ENCODE results near the gene DOCK9.

GRCh38 chr13:98800078-98800477, 177.8 kb downstream of the DOCK9 start:
- no peak for TF ChIP-seq CTCF (IDR thresholded peaks at IDR 0.05; ENCODE audit: low read length)
- no peak for TF ChIP-seq EZH2 (IDR thresholded peaks at IDR 0.05; ENCODE audit: borderline replicate concordance, low read length)
